ENCODE data around the gene FBXO47.

FBXO47 gene
- total RNA-seq = 0 to 0.17 (median 0.10) reads per million in 9 experiments

GRCh38 chr17:38967290-38967738 is at the start of gene FBXO47:
Gene FBXO47, minus strand, starts transcription at chr17:38967403. Its CDS starts 4,378 bp downstream, at chr17:38963025.
- Mint-ChIP-seq H3K4me1 (ENCODE audit: low read depth in 2 of 2) (peaks cover 5 to 6% of the 10 kb centered on the region in 2 donors), H3K36me3 (ENCODE audit: insufficient read depth) (peaks cover 3% of the 10 kb centered on the region), H3K4me3 (peak within 1 kb of the TSS; percentile 66 to 77), H3K9me3 (no peaks in the 10 kb centered on the region), H3K27me3 (no peaks in the 10 kb centered on the region), H3K27ac (peak within 1 kb of the TSS; percentile 45 to 73)
- DNase-seq = peak; percentile 69 to 75 (median 71)
- peak; percentile 99 for ATAC-seq (replicated peaks)

- peak; percentile 49 for ATAC-seq (replicated peaks)
- Mint-ChIP-seq H3K4me1 (ENCODE audit: low read depth in 2 of 2) (peaks cover 0 to 1% of the 10 kb centered on the region in 2 donors), H3K9me3 (no peaks in the 10 kb centered on the region), H3K4me3 (no peak overlapping the region), H3K27me3 (no peaks in the 10 kb centered on the region), H3K36me3 (ENCODE audit: insufficient read depth) (no peaks in the 10 kb centered on the region), H3K27ac (peak overlapping the region in 1 of 2 donors; percentile 51)
- DNase-seq = no peak
Observed at GRCh38 chr17:39016193-39017153, 49.3 kb upstream of the FBXO47 start.

- H3K9me3 Mint-ChIP-seq = no peaks in the 10 kb centered on the region
- H3K4me1 Mint-ChIP-seq (ENCODE audit: low read depth in 2 of 2) = peaks cover 0 to 1% of the 10 kb centered on the region in 2 donors
- ATAC-seq (replicated peaks) = no peak
- H3K36me3 Mint-ChIP-seq (ENCODE audit: insufficient read depth) = no peaks in the 10 kb centered on the region
- H3K27me3 Mint-ChIP-seq = no peaks in the 10 kb centered on the region
- no peak for DNase-seq
- H3K4me3 Mint-ChIP-seq = no peak overlapping the region
- H3K27ac Mint-ChIP-seq = no peak overlapping the region
Observed at GRCh38 chr17:39015546-39015935, 48.3 kb upstream of the FBXO47 start.

GRCh38 chr17:39014795-39015545 is 47.8 kb upstream of the FBXO47 start:
- no peaks in the 10 kb centered on the region for H3K27me3 Mint-ChIP-seq
- ATAC-seq (replicated peaks) (no peak), DNase-seq (no peak)
- no peaks in the 10 kb centered on the region for H3K9me3 Mint-ChIP-seq
- no peak overlapping the region for H3K4me3 Mint-ChIP-seq
- no peak overlapping the region for H3K27ac Mint-ChIP-seq
- H3K36me3 Mint-ChIP-seq (ENCODE audit: insufficient read depth) = no peaks in the 10 kb centered on the region
- peaks cover 0 to 1% of the 10 kb centered on the region in 2 donors for H3K4me1 Mint-ChIP-seq (ENCODE audit: low read depth in 2 of 2)

GRCh38 chr17:39014044-39014794 is 47.0 kb upstream of the FBXO47 start:
- ATAC-seq (replicated peaks) (no peak), DNase-seq (no peak)
- Mint-ChIP-seq H3K4me1 (ENCODE audit: low read depth in 2 of 2) (peaks cover 0 to 1% of the 10 kb centered on the region in 2 donors), H3K36me3 (ENCODE audit: insufficient read depth) (no peaks in the 10 kb centered on the region), H3K9me3 (no peaks in the 10 kb centered on the region), H3K4me3 (no peak overlapping the region), H3K27me3 (no peaks in the 10 kb centered on the region), H3K27ac (no peak overlapping the region)

- no peaks in the 10 kb centered on the region for H3K27me3 Mint-ChIP-seq
- peaks cover 0 to 1% of the 10 kb centered on the region in 2 donors for H3K4me1 Mint-ChIP-seq (ENCODE audit: low read depth in 2 of 2)
- ATAC-seq (replicated peaks) = no peak
- peaks cover 0 to 1% of the 10 kb centered on the region in 2 donors for H3K9me3 Mint-ChIP-seq
- H3K27ac Mint-ChIP-seq = no peak overlapping the region
- H3K4me3 Mint-ChIP-seq = no peak overlapping the region
- no peaks in the 10 kb centered on the region for H3K36me3 Mint-ChIP-seq (ENCODE audit: insufficient read depth)
- no peak for DNase-seq
Observed at GRCh38 chr17:39012725-39013124, 45.5 kb upstream of the FBXO47 start.

- Mint-ChIP-seq H3K27me3 (no peaks in the 10 kb centered on the region), H3K27ac (no peak overlapping the region), H3K4me3 (no peak overlapping the region), H3K9me3 (peaks cover 0 to 1% of the 10 kb centered on the region in 2 donors), H3K36me3 (ENCODE audit: insufficient read depth) (no peaks in the 10 kb centered on the region), H3K4me1 (ENCODE audit: low read depth in 2 of 2) (peaks cover 0 to 1% of the 10 kb centered on the region in 2 donors)
- ATAC-seq (replicated peaks) (no peak), DNase-seq (no peak)
Observed at GRCh38 chr17:39011907-39012468, 44.8 kb upstream of the FBXO47 start.

GRCh38 chr17:39009581-39010001 is 42.4 kb upstream of the FBXO47 start:
- no peak for DNase-seq
- Mint-ChIP-seq H3K27me3 (peaks cover 10 to 16% of the 10 kb centered on the region in 2 donors), H3K27ac (no peak overlapping the region), H3K4me3 (no peak overlapping the region), H3K9me3 (peaks cover 0 to 1% of the 10 kb centered on the region in 2 donors), H3K4me1 (ENCODE audit: low read depth in 2 of 2) (no peaks in the 10 kb centered on the region), H3K36me3 (ENCODE audit: insufficient read depth) (no peaks in the 10 kb centered on the region)
- no peak for ATAC-seq (replicated peaks)

- no peak overlapping the region for H3K4me3 Mint-ChIP-seq
- peaks cover 0 to 1% of the 10 kb centered on the region in 2 donors for H3K4me1 Mint-ChIP-seq (ENCODE audit: low read depth in 2 of 2)
- peaks cover 0 to 1% of the 10 kb centered on the region in 2 donors for H3K9me3 Mint-ChIP-seq
- H3K27ac Mint-ChIP-seq = no peak overlapping the region
- no peaks in the 10 kb centered on the region for H3K36me3 Mint-ChIP-seq (ENCODE audit: insufficient read depth)
- no peak for ATAC-seq (replicated peaks)
- H3K27me3 Mint-ChIP-seq = peaks cover 20 to 26% of the 10 kb centered on the region in 2 donors
- no peak for DNase-seq
Observed at GRCh38 chr17:39008633-39009032, 41.4 kb upstream of the FBXO47 start.

- H3K36me3 Mint-ChIP-seq (ENCODE audit: insufficient read depth) = no peaks in the 10 kb centered on the region
- ATAC-seq (replicated peaks) = peak; percentile 66
- no peaks in the 10 kb centered on the region for H3K9me3 Mint-ChIP-seq
- peak overlapping the region in 1 of 2 donors; percentile 49 for H3K27ac Mint-ChIP-seq
- DNase-seq = peak in 1 of 3 experiments; percentile 7
- H3K27me3 Mint-ChIP-seq = peaks cover 42 to 53% of the 10 kb centered on the region in 2 donors
- peak overlapping the region in 1 of 2 donors; percentile 31 for H3K4me3 Mint-ChIP-seq
- H3K4me1 Mint-ChIP-seq (ENCODE audit: low read depth in 2 of 2) = peaks cover 6 to 9% of the 10 kb centered on the region in 2 donors
Observed at GRCh38 chr17:39002991-39003715, 36.0 kb upstream of the FBXO47 start.

- H3K9me3 Mint-ChIP-seq = peaks cover 0 to 3% of the 10 kb centered on the region in 2 donors
- no peak for DNase-seq
- peaks cover 2% of the 10 kb centered on the region for H3K36me3 Mint-ChIP-seq (ENCODE audit: insufficient read depth)
- no peak overlapping the region for H3K4me3 Mint-ChIP-seq
- peaks cover 42 to 53% of the 10 kb centered on the region in 2 donors for H3K27me3 Mint-ChIP-seq
- no peak for ATAC-seq (replicated peaks)
- peak overlapping the region; percentile 49 to 57 for H3K27ac Mint-ChIP-seq
- H3K4me1 Mint-ChIP-seq (ENCODE audit: low read depth in 2 of 2) = peaks cover 6 to 9% of the 10 kb centered on the region in 2 donors
Observed at GRCh38 chr17:39001703-39002637, 34.8 kb upstream of the FBXO47 start.

All from effector memory CD8-positive, alpha-beta T cell (primary cell).